Activated gamma-delta T cell treated with Interleukin-2 at 50 U/mL for 16 hours (primary cell): Measurements from ENCODE around the gene OSTN.

Source experiments
- DNase-seq: peaks from one replicate; pipeline ENCODE4 v3.0.0-alpha.2; 2020

Gene OSTN

DNA sequence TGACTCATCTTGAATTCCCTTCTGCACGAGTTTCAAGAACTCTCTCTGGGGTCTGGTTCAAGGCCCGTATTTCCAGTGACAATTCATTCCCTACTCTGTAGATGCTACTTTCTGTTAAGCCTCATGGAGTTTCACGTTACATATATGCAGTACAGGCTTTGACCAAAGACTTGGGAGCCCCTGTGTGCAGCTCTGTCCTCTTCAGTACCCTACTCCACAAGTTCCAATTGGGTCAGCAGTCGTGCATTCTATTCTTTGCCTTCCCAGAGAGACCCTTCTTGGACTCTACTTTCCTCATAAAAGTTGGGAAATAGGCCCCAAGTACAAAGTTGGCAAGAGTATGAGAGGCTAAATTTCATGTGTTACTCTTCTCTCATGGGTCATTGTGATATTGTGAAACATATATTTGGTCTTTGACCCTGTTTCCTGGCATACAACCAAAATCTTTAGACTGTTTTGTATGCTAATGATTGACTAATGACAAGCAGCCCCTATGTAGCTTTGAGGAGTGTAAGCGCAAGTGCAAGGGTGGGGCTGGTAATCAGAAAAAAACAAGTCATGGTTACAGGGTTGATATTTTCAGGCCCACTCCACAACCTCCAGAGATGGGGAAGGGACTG is 115.2 kb downstream of the OSTN start:
- no peak for DNase-seq
